Measurements from ENCODE around the gene TCF7L2. TPM values are rescaled to one million over a fixed set of nuclear protein-coding genes. Genes with fewer than 3 reads are reported as not detected.

The TCF7L2 gene
- total and polyA plus RNA-seq, 2 donors (not counting 1 experiment from before 2014, with no cell fraction given), result 3.4 to 5.0 TPM

DNA sequence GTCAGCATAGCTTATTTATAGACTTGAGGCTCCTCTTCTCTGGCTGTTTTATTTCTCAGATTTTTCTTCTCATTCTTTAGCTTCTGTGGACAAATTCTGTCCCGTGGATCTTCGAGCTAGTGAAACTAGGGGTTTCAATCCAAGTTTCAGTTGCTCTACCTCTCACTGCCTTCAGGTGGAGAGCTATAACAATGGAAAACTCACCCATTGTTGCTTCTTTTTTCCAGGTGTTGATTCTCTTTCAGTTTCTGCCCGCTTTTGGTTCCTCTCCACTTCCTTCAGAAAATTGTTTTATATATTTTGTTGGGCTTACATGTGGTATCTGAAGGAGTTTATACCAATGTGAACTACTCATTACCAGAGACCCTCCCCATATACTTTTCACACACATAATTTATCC, 266.1 kb downstream of the TCF7L2 start:
- no peak for DNase-seq (ENCODE audit: low read depth in 2 of 2)
- H4K20me1 ChIP-seq (ENCODE audit: control insufficient read depth, extremely low read depth, insufficient read depth, low read length), result no peaks in the 10 kb centered on the region
- no peak overlapping the region for H3K4me3 ChIP-seq (replicated peaks in 1 of 4; ENCODE audit: control extremely low read depth in 1 of 4, insufficient read depth in 1 of 4, low read depth in 3 of 4, low read length in 4 of 4)
- H3K9me3 ChIP-seq (ENCODE audit: control insufficient read depth, insufficient read depth, low read depth, low read length), result no peaks in the 10 kb centered on the region
- no peaks in the 10 kb centered on the region for H3K27me3 ChIP-seq (ENCODE audit: control insufficient read depth, insufficient read depth, low read length)
- H2AFZ ChIP-seq (ENCODE audit: low read length), result no peak overlapping the region
- TF ChIP-seq, protein P1, sequence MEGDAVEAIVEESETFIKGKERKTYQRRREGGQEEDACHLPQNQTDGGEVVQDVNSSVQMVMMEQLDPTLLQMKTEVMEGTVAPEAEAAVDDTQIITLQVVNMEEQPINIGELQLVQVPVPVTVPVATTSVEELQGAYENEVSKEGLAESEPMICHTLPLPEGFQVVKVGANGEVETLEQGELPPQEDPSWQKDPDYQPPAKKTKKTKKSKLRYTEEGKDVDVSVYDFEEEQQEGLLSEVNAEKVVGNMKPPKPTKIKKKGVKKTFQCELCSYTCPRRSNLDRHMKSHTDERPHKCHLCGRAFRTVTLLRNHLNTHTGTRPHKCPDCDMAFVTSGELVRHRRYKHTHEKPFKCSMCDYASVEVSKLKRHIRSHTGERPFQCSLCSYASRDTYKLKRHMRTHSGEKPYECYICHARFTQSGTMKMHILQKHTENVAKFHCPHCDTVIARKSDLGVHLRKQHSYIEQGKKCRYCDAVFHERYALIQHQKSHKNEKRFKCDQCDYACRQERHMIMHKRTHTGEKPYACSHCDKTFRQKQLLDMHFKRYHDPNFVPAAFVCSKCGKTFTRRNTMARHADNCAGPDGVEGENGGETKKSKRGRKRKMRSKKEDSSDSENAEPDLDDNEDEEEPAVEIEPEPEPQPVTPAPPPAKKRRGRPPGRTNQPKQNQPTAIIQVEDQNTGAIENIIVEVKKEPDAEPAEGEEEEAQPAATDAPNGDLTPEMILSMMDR (conservative IDR thresholded peaks at IDR 0.05 in 1 of 2, IDR thresholded peaks at IDR 0.05 in 1 of 2; ENCODE audit: low read depth in 1 of 2, low read length in 2 of 2), result peak in 1 of 2 donors; percentile 6
- no peak for TF ChIP-seq EZH2 (IDR thresholded peaks at IDR 0.05; ENCODE audit: low read length, missing control alignments)
- no peaks in the 10 kb centered on the region for H3K79me2 ChIP-seq (ENCODE audit: control insufficient read depth, insufficient read depth, low read length)
- H3K4me2 ChIP-seq (ENCODE audit: extremely low read depth, insufficient read depth, low read length), result no peak overlapping the region
- no peaks in the 10 kb centered on the region for H3K36me3 ChIP-seq (ENCODE audit: control insufficient read depth, insufficient read depth, low read length)
- no peak overlapping the region for H3K27ac ChIP-seq (ENCODE audit: insufficient read depth, low read length)
- no peak overlapping the region for H3K9ac ChIP-seq (ENCODE audit: insufficient read depth, low read length)
- H3K4me1 ChIP-seq (ENCODE audit: control insufficient read depth, extremely low read depth, insufficient read depth, low read length), result no peaks in the 10 kb centered on the region
